GM21717 (cell line): ENCODE data around the gene GLP1R.

ENCODE experiments used
- ATAC-seq: cut with Tn5 transposase; IDR thresholded peaks from one replicate; pipeline ENCODE4 v1.9.1; 2021; ENCODE audit warnings: mild to moderate bottlenecking, moderate library complexity; ENCODE audit not compliant: unreplicated experiment

GLP1R gene

GRCh38 chr6:39061588-39061987 lies 13.0 kb downstream of the GLP1R start:
- no peak for ATAC-seq

GRCh38 chr6:39062014-39062740 lies 13.6 kb downstream of the GLP1R start:
- ATAC-seq = no peak

GRCh38 chr6:39063526-39063925 lies 14.9 kb downstream of the GLP1R start:
- no peak for ATAC-seq

GRCh38 chr6:39065561-39065960 lies 17.0 kb downstream of the GLP1R start:
- ATAC-seq = no peak

GRCh38 chr6:39068391-39068790 lies 19.8 kb downstream of the GLP1R start:
- no peak for ATAC-seq

GRCh38 chr6:39072830-39073229 lies 24.2 kb downstream of the GLP1R start:
- ATAC-seq = no peak

GRCh38 chr6:39073471-39074355 lies 25.1 kb downstream of the GLP1R start:
- ATAC-seq = no peak

GRCh38 chr6:39074486-39074885 lies 25.9 kb downstream of the GLP1R start:
- ATAC-seq = no peak

GRCh38 chr6:39075010-39075686 lies 26.6 kb downstream of the GLP1R start:
- no peak for ATAC-seq

- ATAC-seq = no peak
Observed at GRCh38 chr6:39075807-39076622, 27.4 kb downstream of the GLP1R start.

GRCh38 chr6:39076623-39077535 lies 28.3 kb downstream of the GLP1R start:
- no peak for ATAC-seq

- no peak for ATAC-seq
Observed at GRCh38 chr6:39077882-39078594, 29.5 kb downstream of the GLP1R start.

- ATAC-seq = no peak
Observed at GRCh38 chr6:39078695-39079094, 30.1 kb downstream of the GLP1R start.

- no peak for ATAC-seq
Observed at GRCh38 chr6:39079197-39080125, 30.9 kb downstream of the GLP1R start.

GRCh38 chr6:39080246-39080875 lies 31.8 kb downstream of the GLP1R start:
- no peak for ATAC-seq

GRCh38 chr6:39082310-39082709 lies 33.7 kb downstream of the GLP1R start:
- no peak for ATAC-seq

GRCh38 chr6:39083231-39083634 lies 34.7 kb downstream of the GLP1R start:
- ATAC-seq = no peak
